SH-SY5Y (cell line): ENCODE data around the gene HBE1.

Experiments used
- GATA2 ChIP-seq: IDR thresholded peaks from 2 replicates; pipeline ENCODE4 v1.6.1; 2011; ENCODE audit warnings: mild to moderate bottlenecking, low read depth, low read length
- GATA3 ChIP-seq: IDR thresholded peaks from 2 replicates; pipeline ENCODE4 v1.6.1; 2011; ENCODE audit warnings: low read depth, mild to moderate bottlenecking, low read length, moderate library complexity

GRCh38 chr11:5267033-5267563 is 2.6 kb downstream of the HBE1 start:
- TF ChIP-seq GATA2 (no peak), GATA3 (no peak)
